Renal cortical epithelial cell (primary cell): ENCODE results near the gene TGFBR1. TPM values are rescaled to one million over a fixed set of nuclear protein-coding genes. Genes with fewer than 3 reads are reported as not detected.
A peak's percentile ranks its signal among the peaks of the same experiment; 100 is the strongest.
"Not testable (repeated sequence)": the region's sequence is repeated elsewhere in the genome, so short reads cannot be mapped to it uniquely, and the experiment has no call there.

Experiments used
- DNase-seq: peaks from one replicate; pipeline ENCODE4 v3.0.0-alpha.2; 2011; ENCODE audit warnings: low read depth
- total RNA-seq: library from RNA; depleted of rRNA; stranded (reverse); fragments of >200 nt; gene quantifications from 2 replicates; pipeline ENCODE4 v1.2.3, GENCODE V29; 2014

Gene TGFBR1
- total RNA-seq, 1 donor from 2014 or later = 317 TPM

GRCh38 chr9:99076030-99076429 is 28.9 kb upstream of the TGFBR1 start:
- no peak for DNase-seq

GRCh38 chr9:99076483-99077171 is 28.3 kb upstream of the TGFBR1 start:
- DNase-seq = no peak

- no peak for DNase-seq
These were observed 26.2 kb upstream of the TGFBR1 start for GRCh38 chr9:99078717-99079116.

- DNase-seq = no peak
These were observed 25.4 kb upstream of the TGFBR1 start for GRCh38 chr9:99079542-99079941.

- no peak for DNase-seq
These were observed 21.9 kb upstream of the TGFBR1 start for GRCh38 chr9:99083051-99083450.

GRCh38 chr9:99085949-99086948 is 18.7 kb upstream of the TGFBR1 start:
- DNase-seq = no peak

- no peak for DNase-seq
These were observed 17.5 kb upstream of the TGFBR1 start for GRCh38 chr9:99087462-99087861.

- peak; percentile 47 for DNase-seq
These were observed 14.4 kb upstream of the TGFBR1 start for GRCh38 chr9:99090336-99091130.

- no peak for DNase-seq
These were observed 12.0 kb upstream of the TGFBR1 start for GRCh38 chr9:99092643-99093491.

GRCh38 chr9:99093492-99093791 is 11.5 kb upstream of the TGFBR1 start:
- DNase-seq = no peak

- no peak for DNase-seq
These were observed 9.3 kb upstream of the TGFBR1 start for GRCh38 chr9:99095565-99095964.

GRCh38 chr9:99096409-99096808 is 8.5 kb upstream of the TGFBR1 start:
- DNase-seq = no peak

- DNase-seq = not testable (repeated sequence)
These were observed 4.9 kb upstream of the TGFBR1 start for GRCh38 chr9:99099806-99100585.

GRCh38 chr9:99101271-99101670 is 3.6 kb upstream of the TGFBR1 start:
- no peak for DNase-seq

GRCh38 chr9:99101812-99102211 is 3.1 kb upstream of the TGFBR1 start:
- DNase-seq = no peak

GRCh38 chr9:99103054-99103895 is 1.6 kb upstream of the TGFBR1 start:
- peak; percentile 80 for DNase-seq

GRCh38 chr9:99103901-99104458 is 933 bp upstream of the TGFBR1 start:
- DNase-seq = no peak

GRCh38 chr9:99105152-99106043 is 485 bp downstream of the TGFBR1 start:
- peak; percentile 47 for DNase-seq
